Fibroblast of skin of left biceps (primary cell): ENCODE measurements around the gene TECPR2.
A peak's percentile ranks its signal among the peaks of the same experiment; 100 is the strongest.
"Not testable (repeated sequence)": the region's sequence is repeated elsewhere in the genome, so short reads cannot be mapped to it uniquely, and the experiment has no call there.

Experiments used
- DNase-seq, 2 experiments: peaks; one replicate each; pipeline ENCODE4 v3.0.0-alpha.2; 2013; ENCODE audit warnings: low read depth in 2 of 2

Gene TECPR2

DNA sequence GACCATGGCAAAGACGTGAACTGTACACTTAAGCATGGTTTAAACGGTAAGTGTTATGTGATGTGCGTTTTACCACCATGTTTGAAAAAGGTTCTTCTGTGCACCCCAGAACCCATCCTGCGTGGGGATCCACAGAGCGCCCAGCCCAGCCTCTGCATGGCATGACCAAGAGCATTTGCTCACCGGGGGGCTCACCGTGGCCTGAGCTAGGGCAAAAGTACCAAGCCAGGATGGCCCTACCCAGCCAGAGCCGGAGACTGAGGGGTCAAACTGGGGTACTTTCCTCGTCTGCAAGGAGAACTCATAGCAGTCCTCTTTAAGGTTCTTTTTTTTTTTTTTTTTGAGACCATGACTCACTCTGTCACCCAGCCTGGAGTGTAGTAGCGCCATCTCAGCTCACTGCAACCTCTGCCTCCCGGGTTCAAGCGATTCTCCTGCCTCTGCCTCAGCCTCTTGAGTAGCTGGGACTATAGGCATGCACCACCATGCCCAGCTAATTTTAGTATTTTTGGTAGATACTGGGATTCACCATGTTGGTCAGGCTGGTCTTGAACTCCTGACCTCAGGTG is 163.3 kb downstream of the TECPR2 start:
- no peak for DNase-seq

- DNase-seq = no peak
Measured at GRCh38 chr14:102528431-102529170, 165.9 kb downstream of the TECPR2 start.

GRCh38 chr14:102530828-102531478 is 168.2 kb downstream of the TECPR2 start:
- DNase-seq = no peak

DNA sequence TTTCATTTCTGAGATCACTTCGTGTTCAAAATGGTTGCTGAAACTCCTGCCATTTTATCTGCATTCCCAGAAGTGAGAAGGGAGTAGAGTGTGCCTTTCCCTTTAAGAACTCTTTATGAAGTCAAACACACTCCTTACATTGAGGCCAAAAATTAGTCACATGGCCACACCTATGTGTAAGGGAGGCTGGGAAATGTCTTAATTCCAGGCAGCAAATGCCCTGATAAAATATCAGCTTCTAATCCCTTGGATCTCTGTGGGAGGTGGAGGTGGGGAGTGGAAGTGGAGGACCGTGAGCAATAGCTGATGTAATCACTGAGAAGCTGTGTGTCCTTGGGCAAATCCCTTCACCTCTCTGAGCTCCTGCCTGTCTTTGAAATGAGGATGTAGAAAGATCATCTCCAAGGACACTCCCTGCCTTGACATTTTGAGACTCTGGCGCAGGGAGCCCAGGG is 169.5 kb downstream of the TECPR2 start:
- no peak for DNase-seq

- DNase-seq = no peak
Measured at GRCh38 chr14:102537981-102538601, 175.3 kb downstream of the TECPR2 start.

GRCh38 chr14:102538602-102539543 is 176.1 kb downstream of the TECPR2 start:
- no peak for DNase-seq

DNA sequence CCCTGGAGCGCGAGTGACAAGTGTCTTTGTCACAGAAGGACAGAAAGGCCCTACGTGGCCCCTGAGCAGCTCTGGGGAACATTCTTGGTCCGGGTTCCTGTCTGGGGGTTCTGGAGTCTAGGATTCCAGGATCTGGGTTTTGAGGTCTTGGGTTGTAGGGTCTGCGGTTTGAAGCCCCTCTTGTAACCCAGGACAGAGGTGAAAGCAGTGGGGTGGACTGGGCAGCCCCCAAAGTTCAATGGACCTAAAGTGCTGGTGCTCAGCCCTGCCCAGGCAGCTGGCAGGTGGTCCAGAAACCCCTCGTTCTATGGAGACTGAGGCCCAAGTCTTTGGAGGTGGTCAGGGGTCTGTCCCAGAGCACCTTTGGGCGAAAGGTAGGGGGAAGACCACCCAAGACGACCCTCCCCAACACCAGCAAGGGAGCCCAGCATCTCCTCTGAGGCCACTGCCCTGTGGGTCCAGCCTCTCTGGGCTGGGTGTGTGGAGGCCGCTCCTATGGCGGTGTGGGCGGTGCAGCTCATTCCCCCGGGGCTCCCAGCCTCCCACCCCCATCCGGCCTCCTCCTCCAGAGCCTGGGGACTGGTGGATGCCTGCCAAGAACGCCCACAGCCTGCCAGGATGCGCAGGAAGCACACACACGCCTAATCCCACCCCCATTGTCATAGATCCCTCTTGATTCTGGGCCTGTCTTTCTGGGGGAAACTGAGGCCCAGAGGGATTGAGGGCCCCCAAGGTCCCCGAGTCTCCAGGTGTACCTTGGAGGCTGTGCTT is 177.0 kb downstream of the TECPR2 start:
- peak; percentile 71 for DNase-seq

GRCh38 chr14:102540315-102541028 is 177.7 kb downstream of the TECPR2 start:
- peak in 1 of 2 experiments; percentile 21 for DNase-seq

GRCh38 chr14:102541029-102541491 is 178.3 kb downstream of the TECPR2 start:
- DNase-seq = not testable (repeated sequence)

DNA sequence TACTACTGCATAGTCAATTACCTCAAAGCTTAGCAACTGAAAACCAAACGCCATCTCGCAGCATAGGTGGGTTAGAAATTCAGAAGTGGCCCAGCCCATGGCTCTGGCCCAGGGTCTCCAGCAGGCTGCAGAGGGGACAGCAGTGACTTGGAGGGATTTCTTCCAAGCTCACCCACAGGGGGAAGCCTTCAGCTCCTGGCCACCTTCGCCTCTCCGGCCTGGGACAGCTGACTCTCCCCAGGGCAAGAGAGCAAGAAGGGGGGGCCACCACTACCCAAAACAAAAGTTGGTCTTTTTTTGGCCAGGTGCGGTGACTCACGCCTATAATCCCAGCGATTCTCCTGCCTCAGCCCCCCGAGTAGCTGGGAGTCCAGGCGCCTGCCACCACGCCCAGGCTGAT is 179.0 kb downstream of the TECPR2 start:
- DNase-seq = no peak

- no peak for DNase-seq
Measured at GRCh38 chr14:102544046-102544746, 181.5 kb downstream of the TECPR2 start.

- DNase-seq = no peak
Measured at GRCh38 chr14:102544747-102545460, 182.2 kb downstream of the TECPR2 start.

GRCh38 chr14:102545461-102546265 is 182.9 kb downstream of the TECPR2 start:
- DNase-seq = peak; percentile 63

- DNase-seq = no peak
Measured at GRCh38 chr14:102548616-102549240, 186.0 kb downstream of the TECPR2 start.

DNA sequence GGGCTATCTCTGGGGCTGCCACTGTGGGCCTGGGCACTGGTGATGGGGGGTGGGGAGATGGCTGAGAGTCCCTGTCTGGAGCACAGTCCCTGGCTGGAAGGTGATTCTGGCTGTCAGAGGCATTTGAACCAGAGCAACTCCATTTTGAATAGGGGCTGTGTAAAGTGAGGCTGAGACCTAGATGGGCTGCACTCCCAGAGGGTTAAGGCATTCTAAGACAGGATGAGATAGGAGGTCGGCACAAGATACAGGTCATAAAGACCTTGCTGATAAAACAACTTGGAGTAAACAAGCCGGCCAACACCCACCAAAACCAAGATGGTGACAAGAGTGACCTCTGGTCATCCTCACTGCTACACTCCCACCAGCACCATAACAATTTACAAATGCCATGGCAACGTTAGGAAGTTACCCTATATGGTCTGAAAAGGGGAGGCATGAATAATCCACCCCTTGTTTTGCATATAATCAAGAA is 188.2 kb downstream of the TECPR2 start:
- DNase-seq = not testable (repeated sequence)
